ENCODE results near the gene TMEM98.
"Not testable (repeated sequence)": the region's sequence is repeated elsewhere in the genome, so short reads cannot be mapped to it uniquely, and the experiment has no call there.

DNA sequence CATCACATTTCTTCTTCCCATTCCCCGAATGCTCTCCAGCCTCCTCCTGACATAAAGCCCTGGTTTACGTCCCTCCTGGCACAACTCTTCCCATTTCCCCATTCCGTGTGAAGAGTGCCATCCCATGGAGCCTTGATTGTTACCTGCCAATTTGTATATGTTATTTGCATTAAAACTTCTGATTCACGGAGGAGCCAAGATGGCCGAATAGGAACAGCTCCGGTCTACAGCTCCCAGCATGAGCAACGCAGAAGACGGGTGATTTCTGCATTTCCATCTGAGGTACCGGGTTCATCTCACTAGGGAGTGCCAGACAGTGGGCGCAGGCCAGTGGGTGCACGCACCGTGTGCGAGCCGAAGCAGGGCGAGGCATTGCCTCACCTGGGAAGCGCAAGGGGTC lies 41.0 kb upstream of the TMEM98 start:
- TF ChIP-seq, protein P1, sequence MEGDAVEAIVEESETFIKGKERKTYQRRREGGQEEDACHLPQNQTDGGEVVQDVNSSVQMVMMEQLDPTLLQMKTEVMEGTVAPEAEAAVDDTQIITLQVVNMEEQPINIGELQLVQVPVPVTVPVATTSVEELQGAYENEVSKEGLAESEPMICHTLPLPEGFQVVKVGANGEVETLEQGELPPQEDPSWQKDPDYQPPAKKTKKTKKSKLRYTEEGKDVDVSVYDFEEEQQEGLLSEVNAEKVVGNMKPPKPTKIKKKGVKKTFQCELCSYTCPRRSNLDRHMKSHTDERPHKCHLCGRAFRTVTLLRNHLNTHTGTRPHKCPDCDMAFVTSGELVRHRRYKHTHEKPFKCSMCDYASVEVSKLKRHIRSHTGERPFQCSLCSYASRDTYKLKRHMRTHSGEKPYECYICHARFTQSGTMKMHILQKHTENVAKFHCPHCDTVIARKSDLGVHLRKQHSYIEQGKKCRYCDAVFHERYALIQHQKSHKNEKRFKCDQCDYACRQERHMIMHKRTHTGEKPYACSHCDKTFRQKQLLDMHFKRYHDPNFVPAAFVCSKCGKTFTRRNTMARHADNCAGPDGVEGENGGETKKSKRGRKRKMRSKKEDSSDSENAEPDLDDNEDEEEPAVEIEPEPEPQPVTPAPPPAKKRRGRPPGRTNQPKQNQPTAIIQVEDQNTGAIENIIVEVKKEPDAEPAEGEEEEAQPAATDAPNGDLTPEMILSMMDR (IDR thresholded peaks at IDR 0.05; ENCODE audit: borderline replicate concordance, extremely low read depth, low read length, poor library complexity, severe bottlenecking), result not testable (repeated sequence)
- not testable (repeated sequence) for TF ChIP-seq EZH2 (IDR thresholded peaks at IDR 0.05; ENCODE audit: borderline replicate concordance, low read depth, low read length, severe bottlenecking)

All from DND-41 (cell line).